HCT116 (cell line): ENCODE measurements around the gene THSD7A. TPM values are rescaled to one million over a fixed set of nuclear protein-coding genes. Genes with fewer than 3 reads are reported as not detected.

Experiments used
- ATAC-seq: fragments of 200-7000 bp; cut with Tn5 transposase; 2 replicates; pipeline ENCODE4 v1.9.1; 2020; ENCODE audit warnings: mild to moderate bottlenecking, moderate library complexity
- BruUV-seq: library from RNA; stranded (reverse); fragments of 400-500 nt; replicated peaks from 2 replicates; lab custom pipeline; 2021; lab: Mats Ljungman, UMichigan
- CTCF ChIA-PET: fragments of 300-600 bp; sonication (Branson Sonifier 250); formaldehyde crosslinking; loops from one replicate; lab custom pipeline; 2021; ENCODE audit warnings: antibody characterized with exemption; lab: Charles Lee
- POLR2A ChIA-PET: fragments of 300-600, 350-600 bp; sonication (Branson Sonifier 250); formaldehyde crosslinking; loops from one replicate; lab custom pipeline; 2021; ENCODE audit warnings: antibody characterized with exemption; lab: Charles Lee
- RAD21 ChIA-PET, 2 experiments: fragments of 300-600 bp; sonication (Branson Sonifier 250); formaldehyde crosslinking; loops; one replicate each; lab custom pipeline; 2023; ENCODE audit warnings: low total read pairs in 2 of 2; ENCODE audit not compliant: uncharacterized antibody in 2 of 2, unreplicated experiment in 2 of 2, low non-redundant PET in 1 of 2; lab: Charles Lee
- DNase-seq: peaks from one replicate; pipeline ENCODE4 v3.0.0-alpha.2; 2010; ENCODE audit warnings: low read depth, low spot score
- H2AFZ ChIP-seq: fragments of 200-600 bp; shearing (Covaris generic), sonication (generic); 2 replicates; pipeline ENCODE4 v1.6.1; 2017; ENCODE audit warnings: low read depth, mixed run types, mixed read lengths, antibody characterized with exemption, low read length; ENCODE audit not compliant: poor library complexity, severe bottlenecking
- H3K27ac ChIP-seq: 2 replicates; pipeline ENCODE4 v1.5.1; 2012; ENCODE audit warnings: low read depth, low read length
- H3K27me3 ChIP-seq: fragments of 200-600 bp; sonication (generic); 2 replicates; pipeline ENCODE4 v1.6.1; 2016; ENCODE audit warnings: mixed run types, low read length, mixed read lengths; ENCODE audit not compliant: insufficient read depth
- H3K36me3 ChIP-seq, 2 experiments: fragments of 200-500 bp in 1 of 2; fragments of 200-600 bp in 1 of 2; sonication (Bioruptor generic) in 1 of 2; sonication (generic) in 1 of 2; 2 replicates each; pipeline versions ENCODE4 v1.5.1 to v1.6.1; 2014 to 2016; ENCODE audit warnings: low read length in 2 of 2, inconsistent platforms in 1 of 2, mixed read lengths in 1 of 2, mixed run types in 1 of 2; ENCODE audit not compliant: insufficient read depth in 2 of 2, control insufficient read depth in 1 of 2
- H3K4me1 ChIP-seq, 2 experiments: fragments of 200-600 bp in 1 of 2; sonication (generic) in 1 of 2; 2 replicates each; pipeline versions ENCODE4 v1.5.1 to v1.6.1; 2012 to 2017; ENCODE audit warnings: low read length in 2 of 2, inconsistent platforms in 1 of 2, mild to moderate bottlenecking in 1 of 2, mixed read lengths in 1 of 2, mixed run types in 1 of 2, moderate library complexity in 1 of 2; ENCODE audit not compliant: insufficient read depth in 2 of 2, control insufficient read depth in 1 of 2
- H3K4me2 ChIP-seq: fragments of 200-600 bp; sonication (generic); 2 replicates; pipeline ENCODE4 v1.6.1; 2017; ENCODE audit warnings: mixed run types, low read length, mixed read lengths
- H3K4me3 ChIP-seq, 2 experiments: fragments of 200-600 bp in 1 of 2; sonication (generic) in 1 of 2; replicated peaks in 1 of 2; 2 replicates each; pipeline ENCODE4 v1.5.1; 2011 to 2016; ENCODE audit warnings: low read length in 2 of 2, control low read depth in 1 of 2, low read depth in 1 of 2, mild to moderate bottlenecking in 1 of 2, mixed read lengths in 1 of 2, mixed run types in 1 of 2
- H3K79me2 ChIP-seq: fragments of 200-600 bp; sonication (generic); 2 replicates; pipeline ENCODE4 v1.6.1; 2017; ENCODE audit warnings: mild to moderate bottlenecking, mixed run types, low read length, moderate library complexity, mixed read lengths; ENCODE audit not compliant: insufficient read depth
- H3K9ac ChIP-seq: fragments of 200-600 bp; sonication (generic); 2 replicates; pipeline ENCODE4 v1.6.1; 2016; ENCODE audit warnings: low read length, mixed read lengths
- H3K9me2 ChIP-seq: fragments of 200-600 bp; sonication (generic), shearing (Covaris generic); 2 replicates; pipeline ENCODE4 v1.6.1; 2017; ENCODE audit warnings: mixed run types, mild to moderate bottlenecking, moderate library complexity; ENCODE audit not compliant: insufficient read depth
- H3K9me3 ChIP-seq, 2 experiments: fragments of 200-500 bp in 1 of 2; fragments of 200-600 bp in 1 of 2; sonication (Bioruptor generic) in 1 of 2; sonication (generic) in 1 of 2; 2 replicates each; pipeline ENCODE4 v1.6.1; 2014 to 2017; ENCODE audit warnings: low read length in 2 of 2, mixed read lengths in 2 of 2, inconsistent platforms in 1 of 2, low read depth in 1 of 2, mild to moderate bottlenecking in 1 of 2, mixed run types in 1 of 2, moderate library complexity in 1 of 2; ENCODE audit not compliant: control insufficient read depth in 1 of 2, insufficient read depth in 1 of 2
- H4K20me1 ChIP-seq: fragments of 200-600 bp; sonication (generic), shearing (Covaris generic); 2 replicates; pipeline ENCODE4 v1.6.1; 2017; ENCODE audit warnings: mixed run types, mild to moderate bottlenecking, moderate library complexity; ENCODE audit not compliant: insufficient read depth
- CBX3 ChIP-seq: IDR thresholded peaks from 2 replicates; pipeline ENCODE4 v1.6.1; 2012; ENCODE audit warnings: low read depth
- CEBPB ChIP-seq: IDR thresholded peaks from 2 replicates; pipeline ENCODE4 v1.6.1; 2012; ENCODE audit warnings: low read depth
- CTCF ChIP-seq, 3 experiments: fragments of 200-600 bp in 1 of 3; sonication (generic) in 1 of 3; IDR thresholded peaks in 2 of 3; conservative IDR thresholded peaks in 1 of 3; 2 replicates each; pipeline ENCODE4 v1.5.1; 2012 to 2017; ENCODE audit warnings: low read depth in 2 of 3, low read length in 2 of 3, antibody characterized with exemption in 1 of 3, borderline replicate concordance in 1 of 3, control low read depth in 1 of 3, mild to moderate bottlenecking in 1 of 3, mixed read lengths in 1 of 3, mixed run types in 1 of 3, moderate library complexity in 1 of 3; ENCODE audit not compliant: insufficient read depth in 1 of 3
- ELF1 ChIP-seq: IDR thresholded peaks from 2 replicates; pipeline ENCODE4 v1.6.1; 2012; ENCODE audit warnings: low read depth, borderline replicate concordance
- EZH2 ChIP-seq: fragments of 200-600 bp; sonication (generic); IDR thresholded peaks from 2 replicates; pipeline ENCODE4 v1.6.1; 2017; ENCODE audit warnings: antibody characterized with exemption, mixed run types
- EZH2phosphoT487 ChIP-seq: fragments of 200-600 bp; IDR thresholded peaks from 2 replicates; pipeline ENCODE4 v1.6.1; 2018; ENCODE audit warnings: antibody characterized with exemption, borderline replicate concordance
- JUND ChIP-seq: IDR thresholded peaks from 2 replicates; pipeline ENCODE4 v1.6.1; 2012
- POLR2AphosphoS5 ChIP-seq: IDR thresholded peaks from 2 replicates; pipeline ENCODE4 v1.6.1; 2011; ENCODE audit warnings: mild to moderate bottlenecking, low read depth, low read length, moderate library complexity
- RAD21 ChIP-seq: IDR thresholded peaks from 2 replicates; pipeline ENCODE4 v1.6.1; 2012; ENCODE audit warnings: low read depth, mild to moderate bottlenecking
- REST ChIP-seq: IDR thresholded peaks from 2 replicates; pipeline ENCODE4 v1.6.1; 2012; ENCODE audit warnings: low read depth
- SIN3A ChIP-seq: IDR thresholded peaks from 2 replicates; pipeline ENCODE4 v1.6.1; 2012; ENCODE audit warnings: low read depth
- SRF ChIP-seq: IDR thresholded peaks from 2 replicates; pipeline ENCODE4 v1.6.1; 2012; ENCODE audit warnings: low read depth
- TCF7L2 ChIP-seq: IDR thresholded peaks from 2 replicates; pipeline ENCODE4 v1.7.0; 2011; ENCODE audit warnings: borderline replicate concordance, inconsistent platforms; ENCODE audit not compliant: insufficient read depth, insufficient read length; ENCODE audit errors: extremely low read depth
- YY1 ChIP-seq: IDR thresholded peaks from 2 replicates; pipeline ENCODE4 v1.6.1; 2011; ENCODE audit warnings: low read length, low read depth, moderate library complexity, mild to moderate bottlenecking; ENCODE audit not compliant: insufficient replicate concordance; ENCODE audit errors: extremely low read depth
- ZFX ChIP-seq: fragments of 450-650 bp; IDR thresholded peaks from 2 replicates; pipeline ENCODE4 v1.6.1; 2017
- ZNF274 ChIP-seq: fragments of 200-500 bp; sonication (Bioruptor generic); IDR thresholded peaks from 2 replicates; pipeline ENCODE4 v1.6.1; 2014; ENCODE audit warnings: mild to moderate bottlenecking, low read depth, low read length, inconsistent platforms
- intact Hi-C: fragments of 100-400 bp; cut with micrococcal nuclease; formaldehyde crosslinking; loops from 2 replicates; pipeline ENCODE4 v1.10.0; 2022
- total RNA-seq: library from RNA; stranded (reverse); gene quantifications from one replicate; pipeline ENCODE4 v1.2.1, GENCODE V29; 2021; ENCODE audit not compliant: unreplicated experiment
- TF ChIP-seq, protein P1 (sequence below): IDR thresholded peaks from 2 replicates; pipeline ENCODE4 v1.6.1; 2012
- TF ChIP-seq, protein P2 (sequence below): IDR thresholded peaks from 2 replicates; pipeline ENCODE4 v1.6.1; 2011; ENCODE audit warnings: mild to moderate bottlenecking, low read length, moderate library complexity; ENCODE audit not compliant: insufficient replicate concordance; ENCODE audit errors: extremely low read depth

THSD7A gene
- total RNA-seq, 1 experiment from 2014 or later = 0.05 TPM

DNA sequence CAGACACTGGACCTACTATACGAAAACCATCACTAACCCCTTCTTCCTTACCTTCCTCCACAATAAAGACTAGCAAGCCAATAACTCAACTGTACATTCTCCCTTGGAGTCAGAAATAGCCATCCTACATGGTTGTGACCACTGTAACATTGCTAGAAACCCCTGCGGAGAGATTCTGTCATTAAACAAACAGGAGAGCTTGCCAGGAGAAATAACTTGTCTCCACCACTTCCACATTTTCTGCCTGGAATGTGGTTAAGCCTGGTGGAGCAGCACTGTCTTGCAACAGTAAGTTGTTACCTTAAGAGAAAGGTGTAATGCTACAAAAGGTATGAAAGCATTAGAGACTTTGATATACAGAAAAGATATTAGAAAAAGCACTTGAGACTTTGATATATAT is 45.8 kb downstream of the THSD7A start:
- Histone ChIP-seq H3K4me1 (no peaks in the 10 kb centered on the region), H3K79me2 (no peaks in the 10 kb centered on the region), H3K27me3 (no peaks in the 10 kb centered on the region), H3K9me3 (no peaks in the 10 kb centered on the region), H3K27ac (no peak overlapping the region), H3K4me2 (no peak overlapping the region), H3K36me3 (no peaks in the 10 kb centered on the region), H3K4me3 (no peak overlapping the region), H2AFZ (no peak overlapping the region), H3K9ac (no peak overlapping the region), H3K9me2 (no peaks in the 10 kb centered on the region), H4K20me1 (no peaks in the 10 kb centered on the region)
- DNase-seq (no peak), ATAC-seq (no peak)
- RAD21 ChIA-PET = no interaction called here
- CTCF ChIA-PET = no interaction called here
- BruUV-seq = no TSS peak
- TF ChIP-seq EZH2phosphoT487 (no peak), TCF7L2 (no peak), EZH2 (no peak), ZFX (no peak), REST (no peak), ZNF274 (no peak), CBX3 (no peak), JUND (no peak), POLR2AphosphoS5 (no peak), YY1 (no peak), CEBPB (no peak), CTCF (IDR thresholded peaks at IDR 0.05 in 2 of 3, conservative IDR thresholded peaks at IDR 0.05 in 1 of 3; ENCODE audit: borderline replicate concordance in 1 of 3, insufficient read depth in 1 of 3, low read depth in 2 of 3, low read length in 2 of 3) (no peak), RAD21 (no peak), SIN3A (no peak), SRF (no peak), ELF1 (no peak)
- TF ChIP-seq, protein P1, sequence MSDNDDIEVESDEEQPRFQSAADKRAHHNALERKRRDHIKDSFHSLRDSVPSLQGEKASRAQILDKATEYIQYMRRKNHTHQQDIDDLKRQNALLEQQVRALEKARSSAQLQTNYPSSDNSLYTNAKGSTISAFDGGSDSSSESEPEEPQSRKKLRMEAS = no peak
- TF ChIP-seq, protein P2, sequence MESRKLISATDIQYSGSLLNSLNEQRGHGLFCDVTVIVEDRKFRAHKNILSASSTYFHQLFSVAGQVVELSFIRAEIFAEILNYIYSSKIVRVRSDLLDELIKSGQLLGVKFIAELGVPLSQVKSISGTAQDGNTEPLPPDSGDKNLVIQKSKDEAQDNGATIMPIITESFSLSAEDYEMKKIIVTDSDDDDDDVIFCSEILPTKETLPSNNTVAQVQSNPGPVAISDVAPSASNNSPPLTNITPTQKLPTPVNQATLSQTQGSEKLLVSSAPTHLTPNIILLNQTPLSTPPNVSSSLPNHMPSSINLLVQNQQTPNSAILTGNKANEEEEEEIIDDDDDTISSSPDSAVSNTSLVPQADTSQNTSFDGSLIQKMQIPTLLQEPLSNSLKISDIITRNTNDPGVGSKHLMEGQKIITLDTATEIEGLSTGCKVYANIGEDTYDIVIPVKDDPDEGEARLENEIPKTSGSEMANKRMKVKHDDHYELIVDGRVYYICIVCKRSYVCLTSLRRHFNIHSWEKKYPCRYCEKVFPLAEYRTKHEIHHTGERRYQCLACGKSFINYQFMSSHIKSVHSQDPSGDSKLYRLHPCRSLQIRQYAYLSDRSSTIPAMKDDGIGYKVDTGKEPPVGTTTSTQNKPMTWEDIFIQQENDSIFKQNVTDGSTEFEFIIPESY = no peak
- intact Hi-C loops = no loop called here
- POLR2A ChIA-PET = no interaction called here
